Measurements from ENCODE around the gene AKAP6.

Gene AKAP6

GRCh38 chr14:32492457-32492856 lies 163.4 kb downstream of the AKAP6 start:
- DNase-seq, result no peak

DNA sequence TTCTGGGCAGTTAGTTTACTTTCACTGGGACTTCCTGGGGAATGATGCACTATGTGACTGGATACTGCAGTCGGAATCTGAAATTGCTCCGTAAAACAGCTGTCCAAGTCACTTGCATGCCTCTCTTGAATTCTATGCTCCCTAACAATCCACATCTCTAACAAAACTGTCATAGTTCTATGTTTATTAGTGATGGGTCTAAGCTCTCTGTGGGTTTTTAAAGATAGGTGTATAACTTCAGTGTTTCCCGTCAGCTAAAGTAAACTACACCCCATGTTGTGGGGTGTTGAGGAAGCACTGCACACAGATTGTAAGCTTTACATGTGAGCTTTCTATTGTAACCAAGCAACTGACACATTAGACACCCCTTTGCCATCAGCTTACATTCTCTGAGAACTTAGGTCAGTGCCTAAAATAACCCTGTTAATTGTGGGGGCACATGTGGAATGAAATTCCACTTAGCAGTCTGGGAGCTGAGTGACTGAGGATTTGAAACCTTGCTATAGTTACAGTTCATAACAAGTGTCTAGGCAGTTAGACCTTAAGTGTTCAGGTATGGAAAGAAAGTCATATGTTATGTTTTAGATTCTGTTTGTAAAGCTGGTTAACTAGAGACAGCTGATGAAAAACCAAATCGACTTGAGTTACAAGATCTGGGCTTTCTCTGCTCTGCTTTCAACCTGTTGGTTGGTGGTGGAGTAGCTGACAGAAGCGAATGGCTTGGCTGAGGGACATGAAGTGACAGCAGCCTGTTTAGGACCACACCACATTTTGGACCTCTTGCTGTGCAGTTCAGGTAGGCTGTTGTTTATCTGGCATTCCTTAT lies 165.7 kb downstream of the AKAP6 start:
- DNase-seq, result peak; percentile 31

- DNase-seq, result no peak
Measured at GRCh38 chr14:32495435-32495734, 166.3 kb downstream of the AKAP6 start.

DNA sequence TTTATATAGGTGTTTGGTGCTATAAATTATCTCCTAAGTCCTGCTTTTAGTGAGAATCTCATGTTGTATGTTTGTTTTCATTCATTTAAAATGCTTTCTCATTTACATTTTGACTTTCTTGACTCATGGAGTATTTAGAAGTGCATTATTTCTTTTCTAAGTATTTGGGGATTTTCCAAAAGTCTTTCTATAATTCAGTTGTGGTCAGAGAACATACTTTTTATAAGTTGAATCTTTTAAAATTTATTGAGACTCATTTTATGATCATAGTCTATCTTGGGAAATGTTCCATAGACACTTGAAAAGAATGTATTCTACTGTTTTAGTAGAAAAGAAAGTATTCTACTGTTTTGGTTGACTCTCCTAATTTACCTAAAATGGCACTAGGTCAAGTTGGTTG lies 168.2 kb downstream of the AKAP6 start:
- no peak for DNase-seq

DNA sequence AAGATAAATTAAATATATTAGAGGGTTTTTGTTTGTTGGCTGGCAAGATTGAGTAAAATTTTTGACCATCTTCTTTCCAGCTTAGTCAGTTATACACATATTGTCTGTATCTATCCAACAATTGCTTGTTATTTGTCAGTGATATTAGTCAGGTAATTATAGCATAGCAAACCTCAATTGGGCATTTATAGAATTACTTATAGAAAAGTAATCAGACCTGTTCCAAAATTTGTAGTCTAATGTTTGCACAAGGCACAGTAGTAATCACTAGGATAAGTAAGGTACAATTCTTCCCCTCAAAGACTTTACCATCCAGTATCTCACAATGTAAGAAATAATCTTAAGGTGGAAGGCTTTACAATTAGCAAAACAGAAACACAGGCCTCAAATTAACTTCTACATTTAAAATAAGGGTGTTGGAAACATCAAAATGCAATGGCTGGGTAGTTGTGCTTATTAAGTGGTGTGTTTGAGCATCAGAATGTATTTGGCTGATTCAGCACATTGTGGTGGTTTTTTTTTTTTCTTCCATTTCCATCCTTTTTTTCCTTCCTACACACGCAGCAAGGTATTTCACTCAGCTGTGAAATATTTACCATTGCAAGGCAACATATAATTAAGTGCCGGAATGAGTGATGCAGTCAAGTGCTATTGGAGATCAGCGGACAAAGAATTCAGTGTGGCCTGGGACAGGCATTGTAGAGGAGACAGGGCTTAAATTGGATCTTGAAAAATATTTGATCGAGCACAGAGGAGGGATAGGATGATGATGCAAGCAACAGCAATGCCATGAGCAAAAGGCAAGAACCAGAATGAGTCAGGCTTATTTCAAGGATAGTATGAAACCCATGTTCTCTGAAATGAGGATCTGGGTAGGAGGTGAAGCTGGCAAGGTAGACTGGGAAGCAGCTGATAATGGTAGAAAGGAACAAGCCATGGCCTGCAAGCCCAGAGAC lies 178.2 kb downstream of the AKAP6 start:
- no peak for DNase-seq

DNA sequence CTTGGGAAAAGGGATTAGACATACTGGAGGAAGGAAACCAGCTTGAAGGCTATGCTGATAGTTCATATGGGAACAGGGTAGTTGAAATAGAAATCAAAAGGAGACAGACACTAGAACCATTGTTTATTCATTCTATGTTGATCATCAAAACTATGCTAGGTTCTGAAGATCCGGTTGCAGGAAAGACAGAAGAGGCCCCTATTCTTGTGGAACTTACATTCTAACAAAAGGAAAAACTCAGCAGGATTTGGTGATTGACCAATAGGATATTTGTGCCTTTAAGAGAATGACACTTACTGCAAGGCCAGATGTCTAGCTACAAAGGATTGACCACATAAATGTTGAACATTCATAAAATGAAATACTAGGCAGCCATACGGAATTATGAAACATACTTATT lies 179.2 kb downstream of the AKAP6 start:
- no peak for DNase-seq

DNA sequence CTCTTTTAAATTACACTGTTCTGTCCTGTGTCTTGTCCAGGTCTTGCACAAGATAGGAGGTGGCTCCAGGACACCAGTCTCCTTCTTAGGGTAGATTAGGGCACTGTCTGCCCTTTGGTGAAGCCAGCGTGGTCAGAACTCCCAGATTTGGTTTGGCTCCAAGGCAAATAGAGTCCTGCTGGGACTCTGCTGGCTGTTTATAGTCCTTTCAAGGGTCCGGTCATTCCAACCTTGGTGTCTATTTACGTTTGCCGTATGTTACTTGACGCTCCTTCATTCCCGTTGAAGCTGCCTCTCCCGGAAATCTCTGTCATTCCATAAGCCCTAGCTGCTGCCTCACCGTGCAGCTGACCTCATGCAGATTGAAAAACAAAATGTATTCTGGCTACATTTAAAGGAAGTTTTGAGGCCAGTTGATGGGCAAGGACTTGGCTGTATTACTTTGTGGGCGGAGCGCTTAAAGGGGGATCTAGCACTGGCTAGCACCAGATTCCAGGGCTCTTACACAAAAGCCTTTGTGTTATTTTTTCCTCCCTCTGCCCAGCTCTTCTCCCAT lies 180.6 kb downstream of the AKAP6 start:
- DNase-seq, result peak; percentile 73

- DNase-seq, result no peak
Measured at GRCh38 chr14:32510815-32511214, 181.7 kb downstream of the AKAP6 start.

- no peak for DNase-seq
Measured at GRCh38 chr14:32512348-32512747, 183.2 kb downstream of the AKAP6 start.

GRCh38 chr14:32512813-32513212 lies 183.7 kb downstream of the AKAP6 start:
- no peak for DNase-seq

GRCh38 chr14:32513571-32514009 lies 184.5 kb downstream of the AKAP6 start:
- no peak for DNase-seq

DNA sequence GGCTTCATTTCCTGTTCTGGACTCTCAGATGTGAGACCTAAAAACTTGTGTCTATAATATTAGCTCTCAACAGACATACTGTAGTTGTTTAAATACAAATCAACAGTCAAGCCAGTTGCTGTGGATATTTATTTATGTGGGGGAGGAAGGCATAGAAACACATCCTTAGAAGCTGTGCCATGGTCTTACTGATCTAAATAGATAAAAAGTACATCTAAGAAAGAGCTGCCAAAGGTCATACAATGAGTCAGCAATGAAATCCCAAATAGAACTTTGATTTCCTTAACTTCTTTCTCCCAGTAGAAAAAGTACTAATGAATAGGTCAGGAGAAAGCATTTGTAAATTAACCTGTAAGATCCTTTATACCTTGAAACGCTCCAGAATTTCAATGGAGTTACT lies 185.1 kb downstream of the AKAP6 start:
- no peak for DNase-seq

- DNase-seq, result no peak
Measured at GRCh38 chr14:32514681-32515080, 185.6 kb downstream of the AKAP6 start.

- DNase-seq, result no peak
Measured at GRCh38 chr14:32524609-32525375, 195.7 kb downstream of the AKAP6 start.

DNA sequence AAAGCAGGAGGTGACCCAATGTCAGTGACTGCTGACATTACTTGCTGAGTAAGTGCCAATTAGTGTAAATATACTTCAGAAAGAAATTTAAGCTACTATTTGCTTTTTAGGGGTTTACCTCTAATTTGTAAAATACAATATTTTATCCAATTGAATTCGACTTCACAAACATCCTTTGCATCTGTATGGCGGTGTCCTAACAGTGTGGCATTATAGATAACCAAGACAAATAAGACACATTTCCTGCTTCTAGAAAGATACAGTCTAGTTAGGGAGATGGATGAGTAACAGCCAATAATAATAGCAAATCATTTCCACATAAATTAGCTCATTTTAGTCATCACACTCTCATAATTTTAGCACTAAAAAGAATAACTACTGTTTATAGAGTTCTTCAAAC lies 196.5 kb downstream of the AKAP6 start:
- no peak for DNase-seq

- no peak for DNase-seq
Measured at GRCh38 chr14:32530800-32531199, 201.7 kb downstream of the AKAP6 start.

DNA sequence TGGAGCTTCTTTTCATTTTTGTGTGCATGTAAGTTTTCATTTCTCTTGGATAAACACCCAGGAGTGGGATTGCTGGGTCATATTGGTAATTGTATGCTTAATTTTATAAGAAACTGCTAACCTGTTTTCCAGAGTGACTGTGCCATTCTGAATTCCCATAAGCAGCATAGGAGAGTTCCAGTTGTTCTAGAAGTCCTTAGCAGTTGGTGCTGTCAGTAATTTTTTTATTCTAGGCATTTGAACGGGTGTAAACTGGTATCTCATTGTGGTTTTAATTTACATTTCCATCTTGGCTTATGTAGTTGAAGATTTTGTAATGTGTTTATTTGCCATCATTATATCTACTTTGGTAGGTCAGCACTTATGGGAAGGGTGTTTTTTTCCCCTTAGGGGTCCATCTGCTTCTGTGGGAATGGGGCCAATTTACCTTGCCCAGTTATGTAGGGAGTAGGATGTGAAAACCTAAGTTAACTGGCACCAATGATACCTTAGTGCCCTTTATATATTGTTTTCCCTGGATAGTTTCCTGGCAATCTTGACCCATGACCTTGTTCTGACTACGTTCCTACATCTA lies 202.9 kb downstream of the AKAP6 start:
- no peak for DNase-seq

GRCh38 chr14:32534145-32534544 lies 205.0 kb downstream of the AKAP6 start:
- DNase-seq, result no peak

DNA sequence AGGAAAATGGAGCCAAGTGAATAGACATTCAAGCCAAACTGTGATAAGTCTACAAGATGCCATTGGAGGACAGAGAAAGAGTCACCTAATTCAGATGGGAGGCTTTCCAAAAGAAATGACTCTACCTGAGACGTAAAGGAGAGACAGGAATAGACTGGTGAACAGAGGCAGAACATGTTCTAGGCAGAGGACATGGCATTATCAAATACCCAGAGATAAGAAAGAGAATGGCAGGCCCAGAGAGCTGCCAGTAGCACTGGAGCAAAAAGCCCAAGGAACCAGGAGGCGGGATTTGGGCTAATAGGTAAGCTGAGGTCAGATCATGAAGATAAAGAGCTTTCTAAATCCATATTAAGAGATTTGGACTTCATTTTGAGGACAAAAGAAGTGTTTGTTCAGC lies 207.1 kb downstream of the AKAP6 start:
- DNase-seq, result no peak

GRCh38 chr14:32537166-32537565 lies 208.1 kb downstream of the AKAP6 start:
- DNase-seq, result no peak

GRCh38 chr14:32542507-32542906 lies 213.4 kb downstream of the AKAP6 start:
- DNase-seq, result no peak

GRCh38 chr14:32545095-32545494 lies 216.0 kb downstream of the AKAP6 start:
- no peak for DNase-seq
